ENCODE data around the gene RAD51AP1. TPM values are rescaled to one million over a fixed set of nuclear protein-coding genes. Genes with fewer than 3 reads are reported as not detected.

Gene RAD51AP1
- total RNA-seq, 1 experiment from 2014 or later = 59.4 TPM

DNA sequence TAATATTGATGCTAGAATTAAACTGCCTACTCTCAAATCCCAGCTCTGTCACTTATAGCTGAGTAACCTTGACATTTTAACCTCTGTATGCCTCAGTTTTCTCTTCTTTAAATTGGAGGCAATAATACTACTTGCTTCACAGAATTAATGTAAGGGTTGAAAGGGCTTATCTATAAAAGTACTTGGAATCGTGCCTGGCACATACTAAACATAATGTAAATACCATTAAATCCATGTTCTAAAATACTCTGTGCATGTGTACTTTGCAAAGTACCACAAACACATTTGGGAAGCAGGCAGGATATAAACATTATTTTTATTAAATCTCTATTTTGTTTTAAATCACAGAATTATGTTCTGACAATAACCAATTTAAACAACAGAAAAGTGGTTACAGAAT is 65.3 kb downstream of the RAD51AP1 start:
- no peak overlapping the region for H3K18ac ChIP-seq (ENCODE audit: insufficient read length, low read depth, low read length)
- Mint-ChIP-seq H3K36me3 (ENCODE audit: insufficient read depth in 1 of 3, low read depth in 3 of 3) (peaks cover 0 to 5% (median 0%) of the 10 kb centered on the region in 3 experiments; a peak in 1 of 7 replicates), H3K4me3 (no peak overlapping the region), H3K9me3 (no peaks in the 10 kb centered on the region), H3K27me3 (ENCODE audit: low read depth) (peaks cover 21% of the 10 kb centered on the region), H3K27ac (no peak overlapping the region), H3K4me1 (peaks cover 0 to 10% of the 10 kb centered on the region in 2 experiments; a peak in 3 of 4 replicates)
- no peak overlapping the region for H4K5ac ChIP-seq (ENCODE audit: insufficient read length, low read depth, low read length)
- no peak overlapping the region for H2BK15ac ChIP-seq (ENCODE audit: low read depth, low read length)
- H3K27ac ChIP-seq (ENCODE audit: insufficient read length, low read depth, low read length) = no peak overlapping the region
- H4K20me1 ChIP-seq (ENCODE audit: control insufficient read depth, insufficient read depth, insufficient read length) = no peaks in the 10 kb centered on the region
- H2BK5ac ChIP-seq (ENCODE audit: insufficient read length, low read length) = no peak overlapping the region
- no peak for DNase-seq
- H3K4me1 ChIP-seq (ENCODE audit: insufficient read depth, low read length) = peaks cover 2% of the 10 kb centered on the region; the same call in 1 of the 2 replicates
- no peak overlapping the region for H3T11ph ChIP-seq (ENCODE audit: low read length)
- H2BK12ac ChIP-seq (ENCODE audit: insufficient read length, low read depth, low read length) = no peak overlapping the region
- H3K23ac ChIP-seq (ENCODE audit: insufficient read length, low read depth, low read length) = no peak overlapping the region
- H3K56ac ChIP-seq (ENCODE audit: insufficient read length, low read depth, low read length) = no peak overlapping the region
- H3K23me2 ChIP-seq (ENCODE audit: insufficient read length, low read depth, low read length, poor library complexity, severe bottlenecking) = peaks cover 3% of the 10 kb centered on the region
- no peak overlapping the region for H2AFZ ChIP-seq (ENCODE audit: low read length)
- H3K14ac ChIP-seq (ENCODE audit: insufficient read depth, low read length) = no peak overlapping the region
- no peaks in the 10 kb centered on the region for H3K27me3 ChIP-seq (ENCODE audit: insufficient read depth, low read length)
- H3K79me1 ChIP-seq (ENCODE audit: insufficient read depth, low read depth, low read length, poor library complexity, severe bottlenecking) = no peaks in the 10 kb centered on the region
- H3K9ac ChIP-seq (ENCODE audit: extremely low read depth, insufficient read length, low read length) = no peak overlapping the region
- H4K8ac ChIP-seq (replicated peaks; ENCODE audit: insufficient read length, low read depth, low read length) = no peak overlapping the region
- no peak overlapping the region for H3K4me2 ChIP-seq (ENCODE audit: insufficient read depth, insufficient read length, low read length)
- no peaks in the 10 kb centered on the region for H3K9me3 ChIP-seq (ENCODE audit: control insufficient read depth, low read depth, low read length)
- no peaks in the 10 kb centered on the region for H3K79me2 ChIP-seq (ENCODE audit: insufficient read depth, low read length)
- H2BK120ac ChIP-seq (ENCODE audit: low read depth, low read length, poor library complexity, severe bottlenecking) = no peak overlapping the region
- WGBS (ENCODE audit: extremely low coverage, insufficient read length, low lambda C conversion rate) = no CpG with 5 or more reads among the region's 1 CpG
- TF ChIP-seq, protein P1, sequence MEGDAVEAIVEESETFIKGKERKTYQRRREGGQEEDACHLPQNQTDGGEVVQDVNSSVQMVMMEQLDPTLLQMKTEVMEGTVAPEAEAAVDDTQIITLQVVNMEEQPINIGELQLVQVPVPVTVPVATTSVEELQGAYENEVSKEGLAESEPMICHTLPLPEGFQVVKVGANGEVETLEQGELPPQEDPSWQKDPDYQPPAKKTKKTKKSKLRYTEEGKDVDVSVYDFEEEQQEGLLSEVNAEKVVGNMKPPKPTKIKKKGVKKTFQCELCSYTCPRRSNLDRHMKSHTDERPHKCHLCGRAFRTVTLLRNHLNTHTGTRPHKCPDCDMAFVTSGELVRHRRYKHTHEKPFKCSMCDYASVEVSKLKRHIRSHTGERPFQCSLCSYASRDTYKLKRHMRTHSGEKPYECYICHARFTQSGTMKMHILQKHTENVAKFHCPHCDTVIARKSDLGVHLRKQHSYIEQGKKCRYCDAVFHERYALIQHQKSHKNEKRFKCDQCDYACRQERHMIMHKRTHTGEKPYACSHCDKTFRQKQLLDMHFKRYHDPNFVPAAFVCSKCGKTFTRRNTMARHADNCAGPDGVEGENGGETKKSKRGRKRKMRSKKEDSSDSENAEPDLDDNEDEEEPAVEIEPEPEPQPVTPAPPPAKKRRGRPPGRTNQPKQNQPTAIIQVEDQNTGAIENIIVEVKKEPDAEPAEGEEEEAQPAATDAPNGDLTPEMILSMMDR (conservative IDR thresholded peaks at IDR 0.05) = no peak
- no peak overlapping the region for H4K91ac ChIP-seq (ENCODE audit: insufficient read length, low read depth, low read length)
- no peak overlapping the region for H2BK20ac ChIP-seq (ENCODE audit: low read depth, low read length, poor library complexity, severe bottlenecking)
- no peak overlapping the region for H2AK5ac ChIP-seq (ENCODE audit: insufficient read length, low read length)
- no peak overlapping the region for H3K4ac ChIP-seq (ENCODE audit: low read depth, low read length)

Measured in H9 (cell line).